ENCODE data around the gene C2orf78. TPM values are rescaled to one million over a fixed set of nuclear protein-coding genes. Genes with fewer than 3 reads are reported as not detected.
A peak's percentile ranks its signal among the peaks of the same experiment; 100 is the strongest.

C2orf78 gene
- total and polyA plus RNA-seq, 2 donors from 2014 or later, result not detected

GRCh38 chr2:73850009-73850408, 66.0 kb downstream of the C2orf78 start:
- Histone ChIP-seq H3K27me3 (ENCODE audit: control insufficient read depth, insufficient read depth, low read length) (no peaks in the 10 kb centered on the region), H3K36me3 (ENCODE audit: control insufficient read depth in 2 of 3, insufficient read depth in 3 of 3, low read length in 3 of 3) (peaks cover 16 to 60% (median 37%) of the 10 kb centered on the region in 3 donors), H3K4me3 (ENCODE audit: low read length in 3 of 3) (no peak overlapping the region), H3K9me3 (ENCODE audit: control insufficient read depth in 2 of 3, insufficient read depth in 1 of 3, low read length in 3 of 3) (no peaks in the 10 kb centered on the region), H3K9ac (ENCODE audit: low read length in 3 of 3) (no peak overlapping the region), H3K4me1 (ENCODE audit: control insufficient read depth in 2 of 3, insufficient read depth in 2 of 3, low read depth in 1 of 3, low read length in 3 of 3) (no peaks in the 10 kb centered on the region), H3K27ac (ENCODE audit: low read depth in 2 of 2, low read length in 2 of 2) (no peak overlapping the region)
- DNase-seq (no peak), FAIRE-seq (no peak)
- intact Hi-C loops (cut with DNase I), result no loop called here
- TF ChIP-seq, protein P1, sequence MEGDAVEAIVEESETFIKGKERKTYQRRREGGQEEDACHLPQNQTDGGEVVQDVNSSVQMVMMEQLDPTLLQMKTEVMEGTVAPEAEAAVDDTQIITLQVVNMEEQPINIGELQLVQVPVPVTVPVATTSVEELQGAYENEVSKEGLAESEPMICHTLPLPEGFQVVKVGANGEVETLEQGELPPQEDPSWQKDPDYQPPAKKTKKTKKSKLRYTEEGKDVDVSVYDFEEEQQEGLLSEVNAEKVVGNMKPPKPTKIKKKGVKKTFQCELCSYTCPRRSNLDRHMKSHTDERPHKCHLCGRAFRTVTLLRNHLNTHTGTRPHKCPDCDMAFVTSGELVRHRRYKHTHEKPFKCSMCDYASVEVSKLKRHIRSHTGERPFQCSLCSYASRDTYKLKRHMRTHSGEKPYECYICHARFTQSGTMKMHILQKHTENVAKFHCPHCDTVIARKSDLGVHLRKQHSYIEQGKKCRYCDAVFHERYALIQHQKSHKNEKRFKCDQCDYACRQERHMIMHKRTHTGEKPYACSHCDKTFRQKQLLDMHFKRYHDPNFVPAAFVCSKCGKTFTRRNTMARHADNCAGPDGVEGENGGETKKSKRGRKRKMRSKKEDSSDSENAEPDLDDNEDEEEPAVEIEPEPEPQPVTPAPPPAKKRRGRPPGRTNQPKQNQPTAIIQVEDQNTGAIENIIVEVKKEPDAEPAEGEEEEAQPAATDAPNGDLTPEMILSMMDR (IDR thresholded peaks at IDR 0.05; ENCODE audit: borderline replicate concordance, extremely low read depth, insufficient read depth), result no peak

- FAIRE-seq, result no peak
- intact Hi-C loops (cut with DNase I), result no loop called here
- H3K9me3 ChIP-seq (ENCODE audit: control insufficient read depth in 2 of 3, insufficient read depth in 1 of 3, low read length in 3 of 3), result no peaks in the 10 kb centered on the region
- H3K27me3 ChIP-seq (ENCODE audit: control insufficient read depth, insufficient read depth, low read length), result no peaks in the 10 kb centered on the region
- TF ChIP-seq, protein P1 (IDR thresholded peaks at IDR 0.05; ENCODE audit: borderline replicate concordance, extremely low read depth, insufficient read depth), result peak; percentile 21
- no peak overlapping the region for H3K9ac ChIP-seq (ENCODE audit: low read length in 3 of 3)
- H3K4me1 ChIP-seq (ENCODE audit: control insufficient read depth in 2 of 3, insufficient read depth in 2 of 3, low read depth in 1 of 3, low read length in 3 of 3), result no peaks in the 10 kb centered on the region
- DNase-seq, result no peak
- H3K27ac ChIP-seq (ENCODE audit: low read depth in 2 of 2, low read length in 2 of 2), result no peak overlapping the region
- no peak overlapping the region for H3K4me3 ChIP-seq (ENCODE audit: low read length in 3 of 3)
- peaks cover 15 to 61% (median 36%) of the 10 kb centered on the region in 3 donors for H3K36me3 ChIP-seq (ENCODE audit: control insufficient read depth in 2 of 3, insufficient read depth in 3 of 3, low read length in 3 of 3)
Observed at GRCh38 chr2:73851274-73851673, 67.3 kb downstream of the C2orf78 start.

- TF ChIP-seq, protein P1 (IDR thresholded peaks at IDR 0.05; ENCODE audit: borderline replicate concordance, extremely low read depth, insufficient read depth), result no peak
- Histone ChIP-seq H3K4me1 (ENCODE audit: control insufficient read depth in 2 of 3, insufficient read depth in 2 of 3, low read depth in 1 of 3, low read length in 3 of 3) (no peaks in the 10 kb centered on the region), H3K4me3 (ENCODE audit: low read length in 3 of 3) (no peak overlapping the region), H3K27me3 (ENCODE audit: control insufficient read depth, insufficient read depth, low read length) (no peaks in the 10 kb centered on the region), H3K9me3 (ENCODE audit: control insufficient read depth in 2 of 3, insufficient read depth in 1 of 3, low read length in 3 of 3) (no peaks in the 10 kb centered on the region), H3K36me3 (ENCODE audit: control insufficient read depth in 2 of 3, insufficient read depth in 3 of 3, low read length in 3 of 3) (peaks cover 13 to 63% (median 43%) of the 10 kb centered on the region in 3 donors), H3K27ac (ENCODE audit: low read depth in 2 of 2, low read length in 2 of 2) (no peak overlapping the region), H3K9ac (ENCODE audit: low read length in 3 of 3) (no peak overlapping the region)
- intact Hi-C loops (cut with DNase I), result no loop called here
- FAIRE-seq (no peak), DNase-seq (no peak)
Observed at GRCh38 chr2:73852020-73852419, 68.0 kb downstream of the C2orf78 start.

- Histone ChIP-seq H3K4me3 (ENCODE audit: low read length in 3 of 3) (no peak overlapping the region), H3K36me3 (ENCODE audit: control insufficient read depth in 2 of 3, insufficient read depth in 3 of 3, low read length in 3 of 3) (peaks cover 2 to 56% (median 30%) of the 10 kb centered on the region in 3 donors), H3K27me3 (ENCODE audit: control insufficient read depth, insufficient read depth, low read length) (no peaks in the 10 kb centered on the region), H3K4me1 (ENCODE audit: control insufficient read depth in 2 of 3, insufficient read depth in 2 of 3, low read depth in 1 of 3, low read length in 3 of 3) (no peaks in the 10 kb centered on the region), H3K27ac (ENCODE audit: low read depth in 2 of 2, low read length in 2 of 2) (no peak overlapping the region), H3K9me3 (ENCODE audit: control insufficient read depth in 2 of 3, insufficient read depth in 1 of 3, low read length in 3 of 3) (no peaks in the 10 kb centered on the region), H3K9ac (ENCODE audit: low read length in 3 of 3) (no peak overlapping the region)
- DNase-seq (no peak), FAIRE-seq (no peak)
- intact Hi-C loops (cut with DNase I), result no loop called here
- TF ChIP-seq, protein P1 (IDR thresholded peaks at IDR 0.05; ENCODE audit: borderline replicate concordance, extremely low read depth, insufficient read depth), result no peak
Observed at GRCh38 chr2:73855526-73855925, 71.5 kb downstream of the C2orf78 start.
